Colonic mucosa (tissue), 4 donors: ENCODE measurements around the gene CCDC12. TPM values are rescaled to one million over a fixed set of nuclear protein-coding genes. Genes with fewer than 3 reads are reported as not detected.

Source experiments
- DNase-seq: peaks from one replicate; pipeline ENCODE4 v3.0.0-alpha.2; 2020
- H3K27ac ChIP-seq: fragments of 200-600 bp; one replicate; pipeline ENCODE4 v1.8.0; 2021
- H3K27me3 ChIP-seq: fragments of 200-600 bp; one replicate; pipeline ENCODE4 v1.8.0; 2021
- H3K36me3 ChIP-seq: fragments of 200-600 bp; one replicate; pipeline ENCODE4 v1.8.0; 2021
- H3K4me1 ChIP-seq: fragments of 200-600 bp; one replicate; pipeline ENCODE4 v1.8.0; 2021; ENCODE audit warnings: mild to moderate bottlenecking
- H3K4me3 ChIP-seq: fragments of 200-600 bp; one replicate; pipeline ENCODE4 v1.8.0; 2021
- H3K9ac ChIP-seq, 2 donors: one replicate each; pipeline ENCODE4 v1.7.0; 2013; ENCODE audit warnings: control low read depth in 2 of 2, low read depth in 2 of 2, low read length in 2 of 2
- H3K9me3 ChIP-seq: fragments of 200-600 bp; one replicate; pipeline ENCODE4 v1.8.0; 2021
- CTCF ChIP-seq: fragments of 200-600 bp; IDR thresholded peaks from one replicate; pipeline ENCODE4 v1.8.0; 2022; ENCODE audit warnings: antibody characterized with exemption, mild to moderate bottlenecking
- intact Hi-C: fragments of 100-400 bp; cut with DNase I; formaldehyde crosslinking; loops from one replicate; pipeline ENCODE4 v1.14.1; 2022
- total RNA-seq, 2 donors: library from RNA; stranded (reverse); fragmentation: NEBNext Ultra II Directional in 1 of 2; extraction: Animal tissue kit (Norgen Biotek cat#: 25700) in 1 of 2; gene quantifications; one replicate each; pipeline ENCODE4 v1.2.1, GENCODE V29; 2021
- donor health status: healthy.
- donor health status: DM: no; HTN: no; CAD: no.
- donor health status: DM: no; HTN: no; CAD: no.

Gene CCDC12
- total RNA-seq, 2 donors from 2014 or later: 34.1 to 55.7 TPM

GRCh38 chr3:46894256-46894655 is 82.3 kb downstream of the CCDC12 start:
- TF ChIP-seq CTCF: no peak
- no peaks in the 10 kb centered on the region for H3K36me3 ChIP-seq
- DNase-seq: no peak
- H3K27ac ChIP-seq: no peak overlapping the region
- no peak overlapping the region for H3K9ac ChIP-seq
- intact Hi-C loops: loop anchor here (2.0 kb wide), 1 partner anchor 189 kb away; no protein-coding TSS in a partner anchor
- H3K27me3 ChIP-seq: peaks cover 16% of the 10 kb centered on the region
- no peaks in the 10 kb centered on the region for H3K9me3 ChIP-seq
- H3K4me1 ChIP-seq: no peaks in the 10 kb centered on the region
- no peak overlapping the region for H3K4me3 ChIP-seq

GRCh38 chr3:46893763-46894162 is 82.8 kb downstream of the CCDC12 start:
- TF ChIP-seq CTCF: no peak
- H3K4me1 ChIP-seq: no peaks in the 10 kb centered on the region
- intact Hi-C loops: loop anchor here (2.0 kb wide), 1 partner anchor 189 kb away; no protein-coding TSS in a partner anchor
- DNase-seq: no peak
- H3K9ac ChIP-seq: no peak overlapping the region
- H3K9me3 ChIP-seq: no peaks in the 10 kb centered on the region
- H3K36me3 ChIP-seq: no peaks in the 10 kb centered on the region
- no peak overlapping the region for H3K27ac ChIP-seq
- H3K27me3 ChIP-seq: peaks cover 11% of the 10 kb centered on the region
- H3K4me3 ChIP-seq: no peak overlapping the region

GRCh38 chr3:46893146-46893748 is 83.3 kb downstream of the CCDC12 start:
- H3K27ac ChIP-seq: no peak overlapping the region
- intact Hi-C loops: no loop called here
- no peak for DNase-seq
- H3K4me1 ChIP-seq: no peaks in the 10 kb centered on the region
- no peaks in the 10 kb centered on the region for H3K36me3 ChIP-seq
- H3K9ac ChIP-seq: no peak overlapping the region
- peaks cover 6% of the 10 kb centered on the region for H3K27me3 ChIP-seq
- TF ChIP-seq CTCF: no peak
- H3K4me3 ChIP-seq: no peak overlapping the region
- no peaks in the 10 kb centered on the region for H3K9me3 ChIP-seq

GRCh38 chr3:46892285-46893145 is 84.0 kb downstream of the CCDC12 start:
- Histone ChIP-seq H3K9me3 (no peaks in the 10 kb centered on the region), H3K27ac (no peak overlapping the region), H3K9ac (peak overlapping the region; percentile 12 to 18), H3K36me3 (no peaks in the 10 kb centered on the region), H3K4me3 (peak overlapping the region; percentile 36), H3K4me1 (no peaks in the 10 kb centered on the region), H3K27me3 (no peaks in the 10 kb centered on the region)
- intact Hi-C loops: no loop called here
- DNase-seq: peak; percentile 60
- TF ChIP-seq CTCF: no peak

- no peaks in the 10 kb centered on the region for H3K27me3 ChIP-seq
- H3K9me3 ChIP-seq: no peaks in the 10 kb centered on the region
- TF ChIP-seq CTCF: no peak
- no peak overlapping the region for H3K4me3 ChIP-seq
- intact Hi-C loops: no loop called here
- H3K27ac ChIP-seq: no peak overlapping the region
- DNase-seq: no peak
- no peaks in the 10 kb centered on the region for H3K36me3 ChIP-seq
- H3K9ac ChIP-seq: no peak overlapping the region
- H3K4me1 ChIP-seq: no peaks in the 10 kb centered on the region
Observed at GRCh38 chr3:46891132-46891531, 85.4 kb downstream of the CCDC12 start.
